Measurements from ENCODE around the gene NBEA.

- TF ChIP-seq, protein P1, sequence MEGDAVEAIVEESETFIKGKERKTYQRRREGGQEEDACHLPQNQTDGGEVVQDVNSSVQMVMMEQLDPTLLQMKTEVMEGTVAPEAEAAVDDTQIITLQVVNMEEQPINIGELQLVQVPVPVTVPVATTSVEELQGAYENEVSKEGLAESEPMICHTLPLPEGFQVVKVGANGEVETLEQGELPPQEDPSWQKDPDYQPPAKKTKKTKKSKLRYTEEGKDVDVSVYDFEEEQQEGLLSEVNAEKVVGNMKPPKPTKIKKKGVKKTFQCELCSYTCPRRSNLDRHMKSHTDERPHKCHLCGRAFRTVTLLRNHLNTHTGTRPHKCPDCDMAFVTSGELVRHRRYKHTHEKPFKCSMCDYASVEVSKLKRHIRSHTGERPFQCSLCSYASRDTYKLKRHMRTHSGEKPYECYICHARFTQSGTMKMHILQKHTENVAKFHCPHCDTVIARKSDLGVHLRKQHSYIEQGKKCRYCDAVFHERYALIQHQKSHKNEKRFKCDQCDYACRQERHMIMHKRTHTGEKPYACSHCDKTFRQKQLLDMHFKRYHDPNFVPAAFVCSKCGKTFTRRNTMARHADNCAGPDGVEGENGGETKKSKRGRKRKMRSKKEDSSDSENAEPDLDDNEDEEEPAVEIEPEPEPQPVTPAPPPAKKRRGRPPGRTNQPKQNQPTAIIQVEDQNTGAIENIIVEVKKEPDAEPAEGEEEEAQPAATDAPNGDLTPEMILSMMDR (IDR thresholded peaks at IDR 0.05): no peak
- TF ChIP-seq POLR2A (IDR thresholded peaks at IDR 0.05): no peak
Observed at GRCh38 chr13:35346494-35346893, 404.4 kb downstream of the NBEA start.

Measured in vagina (tissue), 2 donors.